Right atrium auricular region (tissue), 2 donors: ENCODE results near the gene ANKRD34B. TPM values are rescaled to one million over a fixed set of nuclear protein-coding genes. Genes with fewer than 3 reads are reported as not detected.
"Not testable (repeated sequence)": the region's sequence is repeated elsewhere in the genome, so short reads cannot be mapped to it uniquely, and the experiment has no call there.

Experiments
- DNase-seq: peaks from one replicate; pipeline ENCODE4 v3.0.0-alpha.2; 2019; ENCODE audit warnings: low spot score
- H3K27ac ChIP-seq, 2 donors: fragments of 200-600 bp; sonication (generic); 1 replicate in 1 of 2; 2 replicates in 1 of 2; pipeline ENCODE4 v1.5.1; 2016 to 2019
- H3K27me3 ChIP-seq, 2 donors: fragments of 200-600 bp; sonication (generic); one replicate each; pipeline versions ENCODE4 v1.5.1 to v1.6.0; 2017 to 2019
- H3K36me3 ChIP-seq: fragments of 200-600 bp; sonication (generic); one replicate; pipeline ENCODE4 v1.5.1; 2016
- H3K4me1 ChIP-seq, 2 donors: fragments of 200-600 bp; sonication (generic); one replicate each; pipeline versions ENCODE4 v1.5.1 to v1.6.0; 2017 to 2019
- H3K4me3 ChIP-seq, 2 donors: fragments of 200-600 bp; sonication (generic); 1 replicate in 1 of 2; 2 replicates in 1 of 2; pipeline ENCODE4 v1.5.1; 2017 to 2019; ENCODE audit warnings: mild to moderate bottlenecking in 1 of 2, moderate library complexity in 1 of 2
- H3K9me3 ChIP-seq, 2 donors: fragments of 200-600 bp; sonication (generic); one replicate each; pipeline ENCODE4 v1.5.1; 2019
- total RNA-seq, 2 donors: library from RNA; depleted of rRNA; stranded (reverse); fragments of >200 nt; gene quantifications; one replicate each; pipeline ENCODE4 v1.1.0, GENCODE V29; 2016
- TF ChIP-seq, protein P1 (sequence below), 2 donors: fragments of 200-600 bp; sonication (generic); IDR thresholded peaks; one replicate each; pipeline ENCODE4 v1.5.1; 2019; ENCODE audit warnings: antibody characterized with exemption in 2 of 2

The ANKRD34B gene
- total RNA-seq, 2 donors from 2014 or later = not detected

DNA sequence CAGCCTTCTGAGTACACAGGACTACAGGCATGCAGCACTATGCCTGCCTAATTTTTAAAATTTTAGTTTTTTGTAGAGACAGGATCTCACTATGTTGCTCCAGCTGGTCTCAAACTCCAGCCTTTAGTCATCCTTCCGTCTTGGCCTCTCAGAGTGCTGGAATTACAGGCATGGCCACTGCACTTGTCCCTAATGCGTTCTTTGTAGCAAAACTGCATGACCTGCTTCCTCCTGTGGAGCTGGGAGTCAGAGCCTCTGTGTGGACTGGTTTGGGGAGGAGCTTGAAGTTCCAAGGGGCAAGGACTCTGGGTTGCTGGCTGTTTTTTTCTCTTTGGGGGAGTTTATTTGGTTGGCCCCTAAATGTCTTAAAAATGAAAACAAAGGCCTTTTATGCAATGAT, 22.7 kb upstream of the ANKRD34B start:
- Histone ChIP-seq H3K9me3 (no peaks in the 10 kb centered on the region), H3K27me3 (no peaks in the 10 kb centered on the region), H3K36me3 (no peaks in the 10 kb centered on the region), H3K4me3 (no peak overlapping the region), H3K27ac (no peak overlapping the region), H3K4me1 (no peaks in the 10 kb centered on the region)
- DNase-seq = no peak
- TF ChIP-seq, protein P1, sequence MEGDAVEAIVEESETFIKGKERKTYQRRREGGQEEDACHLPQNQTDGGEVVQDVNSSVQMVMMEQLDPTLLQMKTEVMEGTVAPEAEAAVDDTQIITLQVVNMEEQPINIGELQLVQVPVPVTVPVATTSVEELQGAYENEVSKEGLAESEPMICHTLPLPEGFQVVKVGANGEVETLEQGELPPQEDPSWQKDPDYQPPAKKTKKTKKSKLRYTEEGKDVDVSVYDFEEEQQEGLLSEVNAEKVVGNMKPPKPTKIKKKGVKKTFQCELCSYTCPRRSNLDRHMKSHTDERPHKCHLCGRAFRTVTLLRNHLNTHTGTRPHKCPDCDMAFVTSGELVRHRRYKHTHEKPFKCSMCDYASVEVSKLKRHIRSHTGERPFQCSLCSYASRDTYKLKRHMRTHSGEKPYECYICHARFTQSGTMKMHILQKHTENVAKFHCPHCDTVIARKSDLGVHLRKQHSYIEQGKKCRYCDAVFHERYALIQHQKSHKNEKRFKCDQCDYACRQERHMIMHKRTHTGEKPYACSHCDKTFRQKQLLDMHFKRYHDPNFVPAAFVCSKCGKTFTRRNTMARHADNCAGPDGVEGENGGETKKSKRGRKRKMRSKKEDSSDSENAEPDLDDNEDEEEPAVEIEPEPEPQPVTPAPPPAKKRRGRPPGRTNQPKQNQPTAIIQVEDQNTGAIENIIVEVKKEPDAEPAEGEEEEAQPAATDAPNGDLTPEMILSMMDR (IDR thresholded peaks at IDR 0.05) = no peak

DNA sequence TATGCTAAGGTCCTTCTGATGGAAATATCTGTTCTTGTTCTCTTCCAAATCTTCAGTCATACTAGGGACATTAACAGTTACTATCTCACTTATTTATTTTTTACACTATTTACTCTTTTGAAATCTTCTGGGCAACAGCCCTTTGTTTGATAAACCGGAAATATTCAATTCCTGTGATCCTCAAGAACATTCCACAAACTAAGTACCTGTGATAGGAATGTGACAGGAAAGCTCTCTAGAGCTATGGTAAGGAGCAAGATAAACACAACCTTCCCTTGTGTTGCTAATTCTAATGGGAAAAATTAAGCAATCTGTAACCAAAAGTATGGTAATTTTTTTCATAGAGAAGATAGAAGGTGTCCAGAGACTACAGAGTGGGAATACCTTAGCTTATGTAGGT, 22.0 kb upstream of the ANKRD34B start:
- no peaks in the 10 kb centered on the region for H3K36me3 ChIP-seq
- no peaks in the 10 kb centered on the region for H3K27me3 ChIP-seq
- TF ChIP-seq, protein P1 (IDR thresholded peaks at IDR 0.05) = no peak
- H3K4me3 ChIP-seq = no peak overlapping the region
- no peaks in the 10 kb centered on the region for H3K9me3 ChIP-seq
- H3K4me1 ChIP-seq = no peaks in the 10 kb centered on the region
- DNase-seq = no peak
- no peak overlapping the region for H3K27ac ChIP-seq

DNA sequence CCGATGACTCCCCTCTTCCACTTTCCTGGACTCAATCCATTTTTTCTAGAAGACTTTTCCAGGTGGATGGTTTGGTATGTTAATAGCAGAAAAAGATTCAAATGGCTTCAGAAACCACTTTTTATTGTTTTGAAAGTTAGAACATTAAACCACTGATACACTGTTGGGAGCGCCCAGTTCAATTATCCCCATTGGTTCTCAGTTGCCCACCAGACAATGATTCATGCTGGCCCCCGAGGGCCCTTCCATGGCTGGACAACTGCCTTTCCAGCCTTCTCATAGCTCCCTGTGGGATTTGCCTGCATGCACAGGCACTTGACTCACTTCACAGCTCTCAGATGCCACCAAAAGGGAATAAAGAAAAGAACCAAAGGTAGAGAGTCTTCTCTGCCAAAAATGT, 21.3 kb upstream of the ANKRD34B start:
- Histone ChIP-seq H3K4me3 (no peak overlapping the region), H3K27ac (no peak overlapping the region), H3K9me3 (no peaks in the 10 kb centered on the region), H3K27me3 (no peaks in the 10 kb centered on the region), H3K36me3 (no peaks in the 10 kb centered on the region), H3K4me1 (no peaks in the 10 kb centered on the region)
- TF ChIP-seq, protein P1 (IDR thresholded peaks at IDR 0.05) = no peak
- DNase-seq = no peak

DNA sequence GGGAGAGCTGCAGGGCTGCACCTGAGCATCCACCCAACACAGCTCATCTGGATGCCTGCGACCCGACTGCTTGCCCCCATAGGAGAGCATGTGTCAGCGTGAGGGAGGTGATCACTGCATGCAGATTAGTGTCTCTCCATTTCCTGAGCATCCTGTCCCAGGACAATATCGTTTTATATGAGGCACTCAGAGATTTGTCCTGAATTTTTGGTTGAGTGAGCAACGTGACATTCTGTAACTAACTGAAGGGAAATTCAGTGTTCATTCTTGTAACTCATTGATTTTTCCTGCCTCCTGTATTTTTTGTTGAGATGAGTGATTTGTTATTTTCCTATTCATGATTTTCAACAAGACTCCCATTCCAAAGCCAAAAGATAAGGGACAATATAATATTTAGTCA, 20.7 kb upstream of the ANKRD34B start:
- H3K27me3 ChIP-seq = no peaks in the 10 kb centered on the region
- H3K4me1 ChIP-seq = no peaks in the 10 kb centered on the region
- TF ChIP-seq, protein P1 (IDR thresholded peaks at IDR 0.05) = no peak
- H3K27ac ChIP-seq = no peak overlapping the region
- no peak overlapping the region for H3K4me3 ChIP-seq
- no peak for DNase-seq
- H3K36me3 ChIP-seq = no peaks in the 10 kb centered on the region
- H3K9me3 ChIP-seq = no peaks in the 10 kb centered on the region

DNA sequence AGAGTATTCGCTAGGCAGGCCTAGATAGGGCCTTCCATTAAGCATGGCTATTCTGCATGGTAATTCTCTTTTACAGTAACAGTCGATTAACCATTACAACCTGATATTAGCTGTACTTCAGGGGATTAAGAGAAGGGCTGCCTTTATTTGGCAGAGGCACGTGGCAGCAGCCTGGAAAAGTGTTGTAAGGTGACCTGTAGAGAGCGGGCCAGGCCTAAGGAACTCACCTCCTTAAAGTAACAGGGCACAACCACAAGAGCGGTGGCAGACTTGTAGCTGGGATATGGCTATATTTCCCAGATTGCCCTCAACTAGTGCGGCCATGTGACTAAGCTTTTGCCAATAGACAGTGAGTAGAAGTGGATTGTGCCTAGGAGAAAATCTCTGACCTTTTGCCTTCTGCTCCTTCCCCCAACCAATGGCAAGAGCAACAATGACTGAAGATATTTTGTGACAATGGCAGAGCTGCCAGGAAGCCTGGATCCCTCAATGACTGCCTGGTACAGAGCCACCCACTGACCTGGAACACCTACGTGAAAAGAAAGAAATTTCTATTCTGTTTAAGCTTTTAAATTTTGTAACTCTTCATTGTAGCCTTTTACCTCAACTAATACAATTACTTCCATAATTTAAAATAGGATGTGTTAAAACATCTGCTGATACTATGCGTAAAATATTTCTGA, 18.9 kb upstream of the ANKRD34B start:
- no peak overlapping the region for H3K27ac ChIP-seq
- H3K4me3 ChIP-seq = no peak overlapping the region
- TF ChIP-seq, protein P1 (IDR thresholded peaks at IDR 0.05) = no peak

DNA sequence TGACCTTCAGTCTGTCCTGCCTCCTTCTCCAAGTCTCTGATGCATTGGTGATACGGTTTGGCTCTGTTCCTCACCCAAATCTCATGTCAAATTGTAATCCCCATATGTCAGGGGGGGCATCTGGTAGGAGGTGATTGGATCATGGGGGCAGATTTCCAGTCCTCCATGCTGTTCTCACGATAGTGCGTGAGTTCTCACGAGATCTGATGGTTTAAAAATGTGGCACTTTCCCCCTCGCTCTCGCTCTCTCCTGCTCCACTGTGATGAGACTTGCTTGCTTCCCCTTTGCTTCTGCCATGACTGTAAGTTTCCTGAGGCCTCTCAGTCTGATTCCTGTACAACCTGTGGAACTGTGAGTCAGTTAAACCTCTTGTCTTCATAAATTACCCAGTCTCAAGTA, 14.7 kb upstream of the ANKRD34B start:
- Histone ChIP-seq H3K27ac (no peak overlapping the region), H3K27me3 (no peaks in the 10 kb centered on the region), H3K36me3 (no peaks in the 10 kb centered on the region), H3K4me3 (no peak overlapping the region), H3K9me3 (no peaks in the 10 kb centered on the region), H3K4me1 (no peaks in the 10 kb centered on the region)
- TF ChIP-seq, protein P1 (IDR thresholded peaks at IDR 0.05) = no peak
- DNase-seq = no peak

More for the DNA sequence above, 18.9 kb upstream of the ANKRD34B start:
- H3K27me3 ChIP-seq = no peaks in the 10 kb centered on the region
- no peaks in the 10 kb centered on the region for H3K4me1 ChIP-seq
- H3K36me3 ChIP-seq = no peaks in the 10 kb centered on the region
- DNase-seq = no peak
- no peaks in the 10 kb centered on the region for H3K9me3 ChIP-seq

DNA sequence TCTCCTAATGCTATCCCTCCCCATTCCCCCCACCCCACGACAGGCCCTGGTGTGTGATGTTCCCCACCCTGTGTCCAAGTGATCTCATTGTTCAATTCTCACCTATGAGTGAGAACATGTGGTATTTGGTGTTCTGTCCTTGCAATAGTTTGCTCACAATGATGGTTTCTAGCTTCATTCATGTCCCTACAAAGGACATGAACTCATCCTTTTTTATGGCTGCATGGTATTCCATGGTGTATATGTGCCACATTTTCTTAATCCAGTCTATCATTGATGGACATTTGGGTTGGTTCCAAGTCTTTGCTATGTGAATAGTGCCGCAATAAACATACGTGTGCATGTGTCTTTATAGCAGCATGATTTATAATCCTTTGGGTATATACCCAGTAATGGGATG, 10.2 kb upstream of the ANKRD34B start:
- H3K4me3 ChIP-seq, H3K4me1 ChIP-seq, DNase-seq, H3K9me3 ChIP-seq, H3K36me3 ChIP-seq, H3K27ac ChIP-seq, H3K27me3 ChIP-seq: not testable (repeated sequence)
